Smooth muscle cell (in vitro differentiated cells): ENCODE data around the gene PCYT2. TPM values are rescaled to one million over a fixed set of nuclear protein-coding genes. Genes with fewer than 3 reads are reported as not detected.
A peak's percentile ranks its signal among the peaks of the same experiment; 100 is the strongest.

Experiments used
- DNase-seq: peaks from one replicate; lab custom pipeline; 2025; ENCODE audit not compliant: unreplicated experiment; lab: John Stamatoyannopoulos, UW
- H2AFZ ChIP-seq: fragments of 200-600 bp; sonication (generic); 2 replicates; pipeline ENCODE4 v1.6.0; 2016; ENCODE audit warnings: antibody characterized with exemption, low read depth, mild to moderate bottlenecking
- H3F3A ChIP-seq: fragments of 200-600 bp; sonication (generic); 2 replicates; pipeline ENCODE4 v1.6.0; 2017; ENCODE audit warnings: antibody characterized with exemption, low read depth
- H3K27ac ChIP-seq: fragments of 200-600 bp; sonication (generic); 2 replicates; pipeline ENCODE4 v1.5.1; 2016; ENCODE audit warnings: low read depth, mild to moderate bottlenecking
- H3K27me3 ChIP-seq: fragments of 200-600 bp; sonication (generic); 2 replicates; pipeline ENCODE4 v1.6.1; 2016; ENCODE audit warnings: low read depth, mild to moderate bottlenecking
- H3K36me3 ChIP-seq: fragments of 200-600 bp; sonication (generic); 2 replicates; pipeline ENCODE4 v1.5.1; 2016; ENCODE audit warnings: low read depth
- H3K4me1 ChIP-seq: fragments of 200-600 bp; sonication (generic); 2 replicates; pipeline ENCODE4 v1.5.1; 2016; ENCODE audit warnings: low read depth
- H3K4me2 ChIP-seq: fragments of 200-600 bp; sonication (generic); 2 replicates; pipeline ENCODE4 v1.6.0; 2016; ENCODE audit warnings: mild to moderate bottlenecking
- H3K4me3 ChIP-seq: fragments of 200-600 bp; sonication (generic); 2 replicates; pipeline ENCODE4 v1.5.1; 2016; ENCODE audit warnings: mild to moderate bottlenecking
- H3K79me2 ChIP-seq: fragments of 200-600 bp; sonication (generic); 2 replicates; pipeline ENCODE4 v1.6.0; 2016; ENCODE audit warnings: low read depth, mild to moderate bottlenecking
- H3K9ac ChIP-seq: fragments of 200-600 bp; sonication (generic); 2 replicates; pipeline ENCODE4 v1.6.0; 2016; ENCODE audit warnings: low read depth
- H3K9me3 ChIP-seq: fragments of 200-600 bp; sonication (generic); replicated peaks from 2 replicates; pipeline ENCODE4 v1.5.1; 2016; ENCODE audit warnings: low read depth
- H4K20me1 ChIP-seq: fragments of 200-600 bp; sonication (generic); 2 replicates; pipeline ENCODE4 v1.6.0; 2016; ENCODE audit warnings: low read depth
- WGBS: methylation state at CpG from one replicate; pipeline ENCODE4 v1.1.7; 2016; ENCODE audit warnings: low lambda C conversion rate; 5-methylcytosine and 5-hydroxymethylcytosine counted together
- polyA plus RNA-seq: library from polyadenylated mRNA; unstranded; fragments of >200 nt; fragmentation: Nextera tagmentation; extraction: Ambion mirVana; gene quantifications from 2 replicates; pipeline ENCODE4 v1.2.1, GENCODE V29; 2016
- total RNA-seq: library from RNA; depleted of rRNA; stranded (reverse); fragments of >200 nt; gene quantifications from 2 replicates; pipeline ENCODE4 v1.2.3, GENCODE V29; 2014
- TF ChIP-seq, protein P1 (sequence below): fragments of 200-600 bp; sonication (generic); IDR thresholded peaks from 2 replicates; pipeline ENCODE4 v1.5.1; 2017; ENCODE audit warnings: borderline replicate concordance, mild to moderate bottlenecking, antibody characterized with exemption; ENCODE audit not compliant: insufficient read depth, poor library complexity, severe bottlenecking

The PCYT2 gene
- total and polyA plus RNA-seq, 2 experiments from 2014 or later = 11.4 to 50.6 TPM

DNA sequence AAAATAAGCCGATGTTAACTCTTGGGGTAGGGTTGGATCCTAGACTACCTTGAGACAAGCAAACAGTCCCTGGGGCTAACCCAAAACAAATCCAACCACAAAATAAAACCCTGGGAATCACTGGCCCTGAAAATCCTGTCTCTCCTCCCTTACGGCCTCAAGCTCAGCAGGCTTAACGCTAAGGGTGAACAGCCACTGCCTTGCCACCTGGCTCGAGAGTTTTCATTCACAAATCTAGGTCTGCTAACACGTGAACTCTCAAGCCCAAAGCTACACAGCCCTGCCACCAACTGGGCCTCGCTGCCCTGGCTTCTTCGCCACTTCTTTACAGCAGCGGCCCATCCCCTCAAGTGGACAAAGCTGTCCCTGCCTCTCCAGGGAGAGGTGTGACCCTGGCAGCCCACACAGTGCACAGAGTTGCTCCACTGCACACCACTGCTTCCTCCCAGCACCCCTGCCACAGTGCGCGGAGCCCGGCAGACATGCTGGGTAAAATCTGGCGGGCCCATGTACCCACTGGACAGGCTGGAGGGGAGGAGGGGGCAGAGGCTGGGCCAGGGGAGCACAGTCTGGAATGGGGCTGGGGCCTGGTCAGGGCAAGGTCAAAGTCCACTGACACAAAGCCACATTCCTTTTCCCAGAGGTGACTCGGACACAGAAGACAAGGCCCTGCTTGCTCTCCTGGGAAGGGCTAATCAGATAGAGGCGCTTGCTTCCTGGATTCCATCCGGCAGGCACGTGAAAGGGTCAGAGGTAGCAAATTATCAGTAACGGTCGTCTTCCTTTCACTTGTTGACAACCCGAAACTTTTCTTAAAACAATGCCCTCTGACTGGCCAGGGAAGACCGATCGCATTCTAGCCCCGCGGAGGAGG, 996 bp downstream of the PCYT2 start:
- Histone ChIP-seq H3K9ac (peak overlapping the region; percentile 62), H3K27ac (no peak overlapping the region), H2AFZ (no peak overlapping the region), H4K20me1 (peaks cover 43% of the 10 kb centered on the region), H3K4me2 (peak overlapping the region; percentile 99), H3K4me1 (peaks cover 4% of the 10 kb centered on the region), H3K4me3 (peak overlapping the region; percentile 81), H3F3A (peaks cover 9% of the 10 kb centered on the region), H3K36me3 (no peaks in the 10 kb centered on the region), H3K9me3 (no peaks in the 10 kb centered on the region), H3K27me3 (no peaks in the 10 kb centered on the region), H3K79me2 (peaks cover 10% of the 10 kb centered on the region)
- WGBS = 44% methylated on average over 22 of the region's 23 CpGs
- no peak for DNase-seq
- TF ChIP-seq, protein P1, sequence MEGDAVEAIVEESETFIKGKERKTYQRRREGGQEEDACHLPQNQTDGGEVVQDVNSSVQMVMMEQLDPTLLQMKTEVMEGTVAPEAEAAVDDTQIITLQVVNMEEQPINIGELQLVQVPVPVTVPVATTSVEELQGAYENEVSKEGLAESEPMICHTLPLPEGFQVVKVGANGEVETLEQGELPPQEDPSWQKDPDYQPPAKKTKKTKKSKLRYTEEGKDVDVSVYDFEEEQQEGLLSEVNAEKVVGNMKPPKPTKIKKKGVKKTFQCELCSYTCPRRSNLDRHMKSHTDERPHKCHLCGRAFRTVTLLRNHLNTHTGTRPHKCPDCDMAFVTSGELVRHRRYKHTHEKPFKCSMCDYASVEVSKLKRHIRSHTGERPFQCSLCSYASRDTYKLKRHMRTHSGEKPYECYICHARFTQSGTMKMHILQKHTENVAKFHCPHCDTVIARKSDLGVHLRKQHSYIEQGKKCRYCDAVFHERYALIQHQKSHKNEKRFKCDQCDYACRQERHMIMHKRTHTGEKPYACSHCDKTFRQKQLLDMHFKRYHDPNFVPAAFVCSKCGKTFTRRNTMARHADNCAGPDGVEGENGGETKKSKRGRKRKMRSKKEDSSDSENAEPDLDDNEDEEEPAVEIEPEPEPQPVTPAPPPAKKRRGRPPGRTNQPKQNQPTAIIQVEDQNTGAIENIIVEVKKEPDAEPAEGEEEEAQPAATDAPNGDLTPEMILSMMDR = no peak

DNA sequence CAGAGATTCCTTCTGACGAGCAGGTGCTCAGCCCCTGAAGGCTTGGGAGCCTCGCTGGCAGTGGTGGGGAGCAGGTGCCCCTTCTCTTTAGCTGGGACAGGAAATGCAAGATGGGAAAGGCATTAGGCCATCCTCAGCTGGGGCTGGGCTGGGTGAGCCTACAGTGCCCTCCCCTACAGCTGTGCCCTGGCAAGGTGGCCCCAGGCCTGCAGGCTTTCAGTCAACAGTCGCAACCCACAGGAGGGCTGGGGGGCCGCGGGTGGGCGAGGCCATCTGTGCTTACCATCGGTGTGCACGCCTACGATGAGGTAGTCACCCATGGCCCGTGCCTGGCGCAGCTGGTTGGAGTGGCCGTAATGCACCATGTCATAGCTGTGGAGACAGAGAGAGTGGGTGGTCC, 2.0 kb downstream of the PCYT2 start:
- no peak for DNase-seq
- H3K4me1 ChIP-seq = peaks cover 4% of the 10 kb centered on the region
- no peaks in the 10 kb centered on the region for H3K36me3 ChIP-seq
- no peaks in the 10 kb centered on the region for H3K9me3 ChIP-seq
- TF ChIP-seq, protein P1 = no peak
- WGBS = 95% methylated on average over 12 of the region's 12 CpGs
- H4K20me1 ChIP-seq = peaks cover 37% of the 10 kb centered on the region
- H3K79me2 ChIP-seq = peaks cover 10% of the 10 kb centered on the region
- no peak overlapping the region for H2AFZ ChIP-seq
- peaks cover 9% of the 10 kb centered on the region for H3F3A ChIP-seq
- no peak overlapping the region for H3K4me3 ChIP-seq
- no peak overlapping the region for H3K27ac ChIP-seq
- H3K4me2 ChIP-seq = no peak overlapping the region
- no peak overlapping the region for H3K9ac ChIP-seq
- H3K27me3 ChIP-seq = no peaks in the 10 kb centered on the region

DNA sequence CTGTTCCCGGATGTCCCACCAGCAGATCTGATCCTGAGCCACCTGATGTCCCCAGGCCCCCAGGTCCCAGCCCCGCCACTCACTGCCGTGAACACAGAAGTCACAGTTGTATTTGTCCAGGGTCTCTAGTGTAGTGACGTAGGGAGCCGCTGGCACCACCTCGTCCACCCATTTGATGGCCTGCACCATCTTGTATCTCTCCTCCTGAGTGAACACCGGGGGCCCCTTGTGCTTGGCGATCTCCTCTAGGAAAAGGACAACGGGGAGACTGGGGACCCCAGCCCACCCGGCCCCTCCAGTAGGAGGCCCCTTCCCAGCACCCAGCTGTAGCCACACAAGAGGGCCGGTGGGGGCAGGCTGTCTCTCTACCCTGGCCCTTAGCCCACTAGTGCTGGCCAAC, 2.4 kb downstream of the PCYT2 start:
- no peaks in the 10 kb centered on the region for H3K9me3 ChIP-seq
- no peaks in the 10 kb centered on the region for H3K27me3 ChIP-seq
- H3K27ac ChIP-seq = no peak overlapping the region
- H3K4me1 ChIP-seq = peaks cover 4% of the 10 kb centered on the region
- TF ChIP-seq, protein P1 = no peak
- no peak overlapping the region for H3K4me2 ChIP-seq
- H3K79me2 ChIP-seq = peaks cover 10% of the 10 kb centered on the region
- H2AFZ ChIP-seq = no peak overlapping the region
- 97% methylated on average over 11 of the region's 11 CpGs for WGBS
- H3K36me3 ChIP-seq = no peaks in the 10 kb centered on the region
- H4K20me1 ChIP-seq = peaks cover 37% of the 10 kb centered on the region
- H3K9ac ChIP-seq = no peak overlapping the region
- H3F3A ChIP-seq = peaks cover 9% of the 10 kb centered on the region
- DNase-seq = no peak
- no peak overlapping the region for H3K4me3 ChIP-seq
